HG03103 (cell line): ENCODE results near the gene CLCNKA.

Experiments used
- ATAC-seq: cut with Tn5 transposase; IDR thresholded peaks from one replicate; pipeline ENCODE4 v1.9.1; 2021; ENCODE audit warnings: low read depth; ENCODE audit not compliant: unreplicated experiment

CLCNKA gene

DNA sequence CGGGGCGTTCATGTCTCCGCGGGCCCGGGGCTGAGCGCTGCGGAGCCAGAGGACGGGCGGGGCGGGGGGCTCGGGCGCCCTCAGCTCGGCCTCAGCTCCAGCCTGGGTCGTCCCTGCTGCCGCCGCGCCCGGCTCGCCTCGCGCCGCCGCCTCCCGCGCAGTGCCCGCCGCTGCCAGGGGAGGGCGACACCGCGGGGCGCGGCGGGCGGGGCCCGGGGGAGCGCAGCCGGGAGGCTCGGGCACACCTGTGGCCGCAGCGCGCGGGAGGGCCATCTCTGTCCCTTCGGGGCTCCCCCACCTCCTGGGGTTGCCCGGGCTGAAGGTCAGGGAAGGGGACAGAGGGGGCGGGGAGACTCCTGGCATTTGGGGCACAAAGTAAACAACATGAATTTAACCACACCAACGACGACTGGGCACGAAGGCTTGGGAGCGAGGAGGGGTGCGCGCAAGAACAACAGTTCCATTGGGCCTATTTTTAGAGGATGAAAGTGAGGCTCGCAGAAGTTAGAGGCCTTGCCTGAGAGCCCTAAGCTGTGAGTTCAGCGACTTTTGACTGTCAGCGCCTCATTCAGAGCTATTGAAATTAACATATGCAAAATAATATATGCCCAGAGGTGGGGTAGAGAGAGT, 51.8 kb downstream of the CLCNKA start, which contains the start of gene FAM131C:
TSS of gene FAM131C (minus strand) at position 162 of the 630 bp plus-strand sequence. CDS start 209 bp downstream, outside the sequence.
- no peak for ATAC-seq

DNA sequence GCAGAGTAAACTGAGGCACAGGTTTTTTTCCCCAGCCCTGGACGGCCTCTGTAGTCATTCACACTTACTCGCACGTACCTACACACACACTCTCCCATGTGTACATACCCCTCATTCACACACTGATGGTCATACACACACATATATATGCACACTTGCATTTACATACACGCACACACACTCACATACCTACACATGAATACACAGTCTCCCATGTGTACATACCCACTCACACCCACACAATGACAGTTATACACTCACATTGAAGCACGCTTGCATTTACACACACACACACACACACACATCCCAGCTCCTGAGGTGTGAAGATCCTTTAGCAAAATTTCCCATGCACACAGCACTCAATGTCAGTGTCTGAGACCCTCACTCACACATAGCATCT, 52.4 kb downstream of the CLCNKA start:
- no peak for ATAC-seq

DNA sequence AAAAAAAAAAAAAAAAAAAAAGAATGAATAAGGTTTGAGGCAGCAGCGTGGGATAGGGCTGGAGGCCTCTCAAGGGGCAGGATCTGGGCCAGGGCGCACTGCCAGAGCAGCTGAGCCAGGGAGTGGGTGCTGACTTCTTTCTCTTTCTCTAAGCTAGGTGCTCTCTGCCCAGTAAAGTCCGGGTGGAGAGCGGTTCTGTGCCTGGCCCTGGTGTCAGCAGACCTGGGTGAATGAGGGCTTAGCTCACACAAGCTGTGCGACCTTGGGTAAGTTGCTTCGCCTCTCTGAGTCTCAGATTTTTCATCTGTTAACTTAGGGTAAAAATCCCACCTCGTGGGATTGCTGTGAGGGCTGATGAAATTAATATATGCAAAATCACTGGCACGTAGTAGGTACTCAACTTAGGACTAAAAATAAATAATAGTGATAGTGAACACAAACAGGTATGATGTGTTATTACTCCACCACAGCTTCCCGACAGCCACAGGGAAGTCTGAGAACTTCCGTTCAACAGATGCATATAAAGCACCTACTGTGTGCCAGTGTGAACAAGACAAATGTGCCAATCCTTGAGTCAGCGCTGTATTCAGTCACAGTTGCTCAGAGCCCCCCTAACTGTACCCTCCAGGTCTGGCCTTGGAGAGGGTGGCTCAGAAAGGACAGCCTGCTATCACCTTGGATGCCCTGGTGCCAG, 53.6 kb downstream of the CLCNKA start:
- ATAC-seq, result no peak

DNA sequence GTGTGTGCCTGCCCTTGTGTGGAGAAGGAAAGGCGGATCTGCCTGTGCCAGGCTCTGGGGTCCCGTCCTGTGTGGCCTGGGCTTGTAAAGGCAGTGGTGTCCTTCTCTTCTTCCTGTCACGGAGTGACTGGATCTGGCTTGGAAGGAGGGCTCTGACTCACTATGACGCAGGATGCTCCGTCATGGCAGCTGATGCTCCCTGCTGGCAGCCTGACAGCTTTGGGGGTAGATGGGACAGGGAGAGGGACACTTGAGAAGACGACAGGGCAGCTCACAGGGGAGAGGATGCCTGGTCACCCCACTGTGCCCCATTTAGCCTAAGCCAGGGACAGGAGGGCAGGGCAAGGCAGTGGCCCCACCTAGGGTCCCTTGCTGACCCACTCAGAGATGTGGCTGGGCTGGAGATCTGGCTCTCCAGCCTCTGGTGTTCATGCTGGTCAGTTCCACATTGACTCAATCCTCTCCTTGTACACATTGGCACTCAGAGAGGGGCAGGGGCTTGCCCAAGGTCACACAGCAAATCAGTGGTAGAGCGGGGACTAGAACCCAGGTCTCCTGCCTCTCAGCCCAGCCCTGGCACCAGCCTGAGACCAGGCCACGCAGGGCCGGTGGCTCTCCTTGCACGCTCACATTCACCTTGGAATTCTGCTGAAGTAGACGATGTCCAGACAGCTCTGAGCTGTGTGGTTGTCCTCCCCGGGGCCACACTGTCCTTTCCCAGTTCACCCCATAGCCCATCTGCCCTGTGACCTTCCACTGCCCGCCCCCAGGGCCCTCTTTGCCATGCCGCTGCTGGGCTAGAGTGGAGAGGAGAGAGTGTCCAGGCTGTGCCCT, 54.4 kb downstream of the CLCNKA start:
- no peak for ATAC-seq

DNA sequence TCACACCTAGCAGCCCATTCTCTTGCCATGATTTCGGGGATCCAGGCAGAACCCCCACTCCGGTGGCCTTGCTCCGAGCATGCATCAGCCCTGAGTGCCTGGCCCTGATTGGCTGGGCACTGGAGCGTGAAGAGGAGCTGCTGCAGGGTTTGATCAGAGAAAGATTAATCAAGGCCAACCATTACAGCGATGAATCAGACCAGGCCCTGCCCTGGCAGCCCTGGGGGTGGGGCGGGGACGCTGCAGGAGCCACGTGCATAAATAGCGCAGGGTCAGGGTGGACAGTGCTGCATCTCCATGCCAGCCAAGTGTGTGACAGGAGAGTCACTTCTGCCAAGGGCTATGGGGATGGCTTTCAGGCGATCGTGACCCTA, 55.0 kb downstream of the CLCNKA start:
- ATAC-seq, result no peak

DNA sequence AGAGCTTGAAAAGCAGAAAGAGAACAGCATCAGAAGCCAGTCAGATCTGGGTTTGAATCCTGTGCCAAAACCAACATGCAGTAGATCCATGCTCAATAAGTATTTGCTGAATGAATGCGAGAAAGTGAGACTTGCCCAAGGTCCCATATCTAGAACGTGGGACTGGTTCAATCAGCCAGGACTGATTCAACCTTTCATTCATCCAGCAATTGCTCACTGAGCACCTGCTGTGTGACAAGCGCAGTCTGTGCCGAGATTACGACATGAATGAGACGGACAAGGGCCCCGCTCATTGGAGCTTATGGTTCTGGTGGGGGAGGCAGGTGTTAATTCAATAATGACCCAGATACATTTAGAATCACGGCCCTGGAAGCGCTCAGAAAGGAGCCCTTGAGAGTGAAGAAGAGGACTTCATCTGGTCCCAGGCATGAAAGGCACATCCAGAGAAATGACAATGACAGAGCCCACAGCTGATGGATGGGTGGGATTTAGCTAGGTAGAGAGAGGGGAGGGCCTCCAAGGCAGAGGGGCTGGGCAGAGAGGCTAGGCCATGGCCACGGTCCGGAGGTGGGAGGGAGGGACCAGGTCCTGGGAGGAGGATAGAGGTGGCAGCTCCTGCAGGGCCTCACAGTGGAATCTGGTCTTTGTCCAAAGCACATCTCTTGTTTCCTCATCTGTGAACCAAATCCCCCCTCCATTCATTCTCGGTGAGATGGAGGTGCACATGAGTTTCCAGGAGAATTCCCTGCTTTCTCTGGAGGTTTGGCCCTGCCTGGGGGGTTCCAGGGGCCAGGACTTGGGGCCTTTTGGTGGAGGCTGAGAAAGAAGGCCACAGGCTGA, 55.8 kb downstream of the CLCNKA start:
- no peak for ATAC-seq

DNA sequence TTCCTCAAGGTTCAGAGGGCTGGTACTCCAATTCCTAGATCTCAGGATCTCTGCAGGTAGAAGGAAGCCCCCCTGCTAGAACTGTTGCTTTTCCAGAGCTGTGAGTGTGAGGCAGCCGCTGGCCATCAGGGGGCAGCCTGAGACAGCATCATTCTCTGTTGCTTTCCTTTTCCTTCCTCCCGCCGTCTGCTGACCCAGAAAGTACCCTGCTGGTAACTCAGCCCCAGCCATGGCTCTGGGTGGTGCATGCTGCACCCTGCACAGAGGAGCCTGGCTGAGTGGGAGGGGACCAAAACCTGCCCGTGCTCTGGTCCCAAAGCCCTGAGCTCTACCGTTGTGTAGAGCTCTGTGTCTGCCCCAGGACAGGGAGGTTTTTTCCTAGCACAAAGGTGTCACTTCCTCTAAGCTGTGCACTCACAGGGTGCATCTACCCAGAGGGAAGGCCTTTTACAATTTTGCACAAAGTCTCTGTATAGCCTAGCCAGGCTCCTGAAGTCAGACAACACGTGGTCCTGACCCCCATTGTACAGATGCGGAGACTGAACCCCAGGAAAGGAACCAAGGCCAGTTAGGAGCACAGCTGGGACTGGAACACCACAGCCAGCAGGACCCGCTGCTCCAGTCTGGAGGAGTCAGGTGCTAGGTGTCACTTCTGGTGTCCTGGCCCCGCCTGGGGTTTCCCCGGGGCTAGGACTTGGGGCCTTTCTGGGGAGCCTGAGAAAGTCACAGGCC, 57.3 kb downstream of the CLCNKA start:
- ATAC-seq, result no peak

DNA sequence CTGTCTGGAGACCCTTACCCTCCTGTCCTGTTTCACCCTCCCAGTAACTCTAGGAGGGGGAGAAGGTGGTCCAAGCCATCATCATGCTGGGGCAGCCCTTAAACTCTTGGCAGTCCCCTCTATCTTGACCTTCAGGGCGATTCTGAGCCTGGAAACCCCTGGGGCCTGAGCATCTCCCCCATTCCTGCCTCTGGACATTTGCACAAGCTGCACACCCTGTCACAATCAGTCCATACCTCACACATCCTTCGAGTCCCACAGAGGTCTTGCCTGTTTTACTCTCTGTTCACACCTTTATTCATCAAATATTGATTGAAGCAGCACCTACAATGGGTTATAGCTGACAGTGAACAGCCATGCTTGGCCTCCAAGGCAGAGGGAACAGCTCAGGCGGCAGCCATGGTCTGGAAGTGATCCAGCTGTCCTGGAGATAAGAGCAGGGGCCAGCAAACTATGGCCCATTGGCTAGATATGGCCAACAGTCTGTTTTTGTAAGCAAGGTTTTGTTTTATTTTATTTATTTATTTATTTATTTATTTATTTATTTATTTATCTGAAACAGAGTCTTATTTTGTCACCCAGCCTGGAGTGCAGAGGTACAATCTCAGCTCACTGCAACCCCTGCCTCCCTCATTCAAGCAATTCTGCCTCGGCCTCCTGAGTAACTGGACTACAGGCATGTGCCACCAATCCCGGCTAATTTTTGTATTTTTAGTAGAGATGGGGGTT, 58.8 kb downstream of the CLCNKA start:
- no peak for ATAC-seq

DNA sequence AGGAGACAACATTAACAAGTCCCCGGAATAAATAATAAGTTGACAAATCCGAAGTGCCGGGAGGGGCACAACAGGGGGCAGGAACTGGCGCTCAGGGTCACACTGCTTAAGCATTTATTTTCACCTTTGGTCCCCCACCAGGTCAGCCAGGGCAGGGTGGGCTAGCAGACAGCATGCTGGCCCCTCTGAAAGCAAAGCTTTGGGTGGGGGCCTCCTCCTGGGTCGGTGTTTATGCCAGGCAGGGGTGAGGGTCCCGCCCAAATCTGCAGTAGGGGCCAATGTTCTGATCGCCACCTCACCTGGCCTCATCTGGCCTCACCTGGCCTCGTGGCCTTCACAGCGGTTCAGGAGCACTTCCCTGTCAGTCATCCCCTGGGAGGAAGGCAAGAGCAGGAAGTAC, 59.8 kb downstream of the CLCNKA start:
- no peak for ATAC-seq

DNA sequence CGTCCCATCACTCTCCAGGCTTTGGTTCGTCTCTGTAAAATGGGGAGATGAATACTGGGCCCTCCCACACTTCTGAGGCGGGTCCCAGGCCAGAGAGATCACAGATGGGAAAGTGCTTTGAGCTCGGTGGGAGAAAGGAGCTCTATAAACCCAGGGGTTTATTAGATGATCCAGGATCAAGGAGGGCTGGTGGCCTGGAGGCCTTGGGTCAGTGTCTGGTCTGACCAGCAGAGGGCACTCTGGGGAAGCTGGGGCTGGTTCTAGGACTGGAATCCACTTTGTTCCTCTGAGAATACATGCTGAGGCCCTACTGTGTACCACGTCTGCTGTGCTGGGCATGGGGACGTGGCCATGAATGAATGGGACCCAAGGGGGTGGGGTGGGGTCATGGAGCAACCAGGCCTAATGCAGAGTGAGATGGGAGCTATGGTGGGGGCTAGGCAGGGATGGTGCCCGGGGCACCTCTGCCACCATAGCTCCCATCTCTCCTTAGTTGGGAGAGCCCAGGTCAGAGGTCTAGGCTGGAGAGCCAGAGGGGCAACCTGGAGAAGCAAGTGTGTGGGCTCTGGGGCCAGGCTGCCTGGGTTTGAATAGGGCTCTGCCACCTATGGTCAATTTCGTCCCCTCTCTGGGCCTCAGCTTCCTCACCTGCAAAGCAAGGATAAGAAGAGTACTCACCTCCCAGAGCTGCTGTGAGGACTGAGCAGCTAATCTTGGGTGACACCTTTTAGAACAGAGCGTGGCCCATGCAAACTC, 60.6 kb downstream of the CLCNKA start:
- no peak for ATAC-seq

DNA sequence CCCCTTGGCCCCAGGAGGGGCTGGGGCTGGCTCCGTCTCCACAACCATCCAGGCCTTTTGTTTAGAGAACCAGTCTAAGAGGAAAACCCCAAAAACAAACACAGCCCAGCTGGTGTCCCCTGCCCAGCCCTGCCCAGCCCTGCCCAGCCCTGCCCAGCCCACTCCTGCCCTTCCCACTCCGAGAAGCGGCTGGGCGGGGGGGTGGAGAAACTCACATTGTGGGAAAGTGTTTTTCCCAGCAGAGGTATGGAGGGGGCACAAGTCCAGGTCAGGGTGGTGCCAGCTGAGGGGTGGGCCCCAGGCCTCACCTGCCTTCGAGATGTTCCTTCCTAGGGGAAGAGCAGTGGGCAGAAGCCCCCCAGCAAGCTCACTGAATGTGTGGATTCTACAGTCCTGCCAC, 61.6 kb downstream of the CLCNKA start:
- ATAC-seq, result no peak
